Aorta (tissue), 5 donors: Measurements from ENCODE around the gene PLB1. TPM values are rescaled to one million over a fixed set of nuclear protein-coding genes. Genes with fewer than 3 reads are reported as not detected.

Source experiments
- ATAC-seq: fragments of 200-7000 bp; cut with Tn5 transposase; one replicate; pipeline ENCODE4 v1.9.1; 2022; ENCODE audit warnings: moderate library complexity; ENCODE audit not compliant: low FRiP score
- DNase-seq, 2 donors: peaks; one replicate each; pipeline ENCODE4 v3.0.0-alpha.2; 2020
- H3K27ac ChIP-seq, 2 donors: one replicate each; pipeline ENCODE4 v1.5.1; 2013; ENCODE audit warnings: low read length in 2 of 2, mild to moderate bottlenecking in 2 of 2, moderate library complexity in 2 of 2, control low read depth in 1 of 2, inconsistent platforms in 1 of 2, low read depth in 1 of 2
- H3K27me3 ChIP-seq, 2 donors: one replicate each; pipeline ENCODE4 v1.6.1; 2013; ENCODE audit warnings: control low read depth in 1 of 2, low read length in 1 of 2, mild to moderate bottlenecking in 1 of 2, moderate library complexity in 1 of 2; ENCODE audit not compliant: insufficient read depth in 2 of 2, control insufficient read depth in 1 of 2
- H3K36me3 ChIP-seq, 2 donors: one replicate each; pipeline ENCODE4 v1.6.1; 2013; ENCODE audit warnings: control low read depth in 1 of 2, low read length in 1 of 2, mild to moderate bottlenecking in 1 of 2; ENCODE audit not compliant: insufficient read depth in 2 of 2, control insufficient read depth in 1 of 2
- H3K4me1 ChIP-seq, 2 donors: one replicate each; pipeline ENCODE4 v1.6.1; 2013; ENCODE audit warnings: low read length in 2 of 2, control low read depth in 1 of 2, mild to moderate bottlenecking in 1 of 2, moderate library complexity in 1 of 2; ENCODE audit not compliant: insufficient read depth in 2 of 2, control insufficient read depth in 1 of 2
- H3K4me3 ChIP-seq, 2 donors: one replicate each; pipeline ENCODE4 v1.5.1; 2013; ENCODE audit warnings: low read length in 2 of 2, control low read depth in 1 of 2, mild to moderate bottlenecking in 1 of 2
- H3K9me3 ChIP-seq: one replicate; pipeline ENCODE4 v1.6.1; 2013; ENCODE audit warnings: mild to moderate bottlenecking, low read length; ENCODE audit not compliant: control insufficient read depth
- WGBS, 2 donors: extraction: QIAGEN DNeasy Blood & Tissue Kit; methylation state at CpG; one replicate each; pipeline ENCODE4 v1.1.7; 2013; 5-methylcytosine and 5-hydroxymethylcytosine counted together
- intact Hi-C, 2 donors: fragments of 100-400 bp; cut with DNase I; formaldehyde crosslinking; loops; one replicate each; pipeline versions ENCODE4 v1.14.2 to v1.15.0; 2022
- polyA plus RNA-seq, 2 donors: library from polyadenylated mRNA; stranded (reverse); fragments of 200-250 nt; gene quantifications; one replicate each; pipeline ENCODE4 v1.2.3, GENCODE V29; 2013
- total RNA-seq, 2 donors: library from RNA; stranded (reverse); fragmentation: NEBNext Ultra II Directional; extraction: Animal tissue kit (Norgen Biotek cat#: 25700); gene quantifications; one replicate each; pipeline ENCODE4 v1.2.1, GENCODE V29; 2021
- donor health status: healthy with polysubstance abuse.
- donor health status: Bipolar disorder and iron deficiency.
- donor health status: DM: no; HTN: no; CAD: no.
- donor health status: DM: no; HTN: no; CAD: no.
- donor health status: DM: yes; HTN: yes; CAD: no.

Gene PLB1
- total and polyA plus RNA-seq, 4 donors = 4.9 to 16.3 (median 7.1) TPM

DNA sequence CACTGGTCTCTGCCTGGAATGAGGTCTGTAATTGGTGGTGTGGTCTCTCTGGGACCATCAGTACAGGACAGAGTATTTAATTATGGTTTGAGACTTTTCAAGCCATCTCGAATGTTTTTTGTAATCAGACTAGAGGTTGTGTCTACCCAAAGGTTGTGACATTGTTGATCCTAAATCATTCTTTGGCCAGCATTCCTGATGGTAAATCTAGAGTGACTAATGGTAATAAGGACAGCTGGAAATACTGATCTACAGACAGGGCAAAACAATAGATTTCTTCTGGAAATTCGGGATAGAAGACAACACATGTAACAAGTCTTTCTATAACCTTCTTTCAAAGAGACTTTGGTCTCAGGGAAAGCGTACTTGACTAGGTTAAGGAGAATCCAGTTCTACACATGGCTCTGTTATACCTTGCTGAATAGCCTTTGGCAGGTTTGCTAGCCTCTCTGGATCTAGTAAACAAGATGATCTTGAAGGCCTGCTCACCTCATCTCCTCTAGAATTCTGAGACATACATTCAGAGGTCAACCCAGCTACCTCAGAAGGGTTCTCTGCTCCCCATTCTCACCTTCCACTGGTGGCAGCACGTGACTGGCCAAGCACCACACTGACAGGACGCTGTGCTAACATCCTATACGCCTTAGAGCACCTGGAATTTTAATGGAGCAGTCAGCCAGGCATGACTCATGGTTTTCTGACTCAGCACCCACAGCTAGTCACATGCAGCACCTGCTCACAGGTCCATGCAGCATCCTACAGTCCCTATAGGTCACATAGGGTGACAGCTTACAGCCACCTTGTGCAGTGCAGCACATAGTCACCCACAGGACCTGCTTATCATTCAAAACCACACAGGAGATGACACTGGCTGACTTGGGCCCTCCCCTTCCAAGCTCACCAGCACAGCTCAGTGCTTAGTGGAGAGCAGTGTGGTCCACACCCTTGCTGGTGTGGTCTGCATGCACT is 12.2 kb downstream of the PLB1 start:
- DNase-seq (no peak), ATAC-seq (no peak)
- Histone ChIP-seq H3K9me3 (peaks cover 1% of the 10 kb centered on the region), H3K4me3 (no peak overlapping the region), H3K36me3 (no peaks in the 10 kb centered on the region), H3K4me1 (no peaks in the 10 kb centered on the region), H3K27ac (no peak overlapping the region), H3K27me3 (peaks cover 0 to 2% of the 10 kb centered on the region in 2 donors)
- intact Hi-C loops = no loop called here
- 90 to 93% methylated on average over 6 of the region's 6 CpGs for WGBS, 2 donors

DNA sequence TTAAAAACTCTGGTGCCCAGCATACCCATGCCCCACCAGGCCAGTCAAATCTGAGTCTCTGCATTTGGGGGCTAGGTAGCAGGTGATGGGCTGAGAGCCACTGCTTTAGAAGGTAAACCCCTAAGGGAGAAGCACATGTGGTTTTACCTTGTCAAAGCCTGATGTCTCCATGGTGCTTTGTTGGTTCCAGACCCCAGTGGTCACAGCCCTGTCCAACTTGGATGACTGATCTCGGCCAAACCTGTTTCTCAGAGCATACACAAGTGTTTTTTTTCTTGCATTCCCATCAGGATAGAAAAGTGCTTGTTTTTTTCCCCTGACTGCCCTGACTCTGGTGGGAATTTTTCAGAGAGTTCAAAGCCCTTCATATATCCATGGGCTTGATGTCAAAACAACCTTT is 13.5 kb downstream of the PLB1 start:
- DNase-seq = no peak
- peaks cover 0 to 2% of the 10 kb centered on the region in 2 donors for H3K27me3 ChIP-seq
- intact Hi-C loops = no loop called here
- no peak overlapping the region for H3K27ac ChIP-seq
- ATAC-seq = no peak
- H3K36me3 ChIP-seq = no peaks in the 10 kb centered on the region
- no peak overlapping the region for H3K4me3 ChIP-seq
- H3K9me3 ChIP-seq = peaks cover 1% of the 10 kb centered on the region
- no peaks in the 10 kb centered on the region for H3K4me1 ChIP-seq
- WGBS, 2 donors = 88 to 90% methylated on average over 1 of the region's 1 CpG

DNA sequence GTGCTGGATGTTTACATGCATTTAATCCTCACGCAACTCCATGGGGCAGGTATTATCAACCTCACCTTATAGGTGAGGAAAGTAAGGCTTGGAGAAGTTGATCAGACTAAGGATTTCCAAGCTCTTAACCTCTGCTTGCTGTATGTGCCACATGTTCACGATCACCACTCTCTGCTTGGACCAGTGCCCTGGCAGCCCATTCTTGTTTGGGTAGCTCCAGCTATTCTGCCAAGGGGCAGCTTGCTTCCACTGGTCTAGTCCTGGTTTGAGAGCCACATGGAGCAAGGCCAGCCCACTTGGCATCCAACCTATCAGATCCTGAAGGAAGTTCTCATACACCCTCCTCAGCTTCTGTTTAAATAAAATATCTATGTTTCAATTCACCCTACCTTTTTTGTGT is 14.3 kb downstream of the PLB1 start:
- ATAC-seq (no peak), DNase-seq (no peak)
- peaks cover 1% of the 10 kb centered on the region for H3K9me3 ChIP-seq
- no peaks in the 10 kb centered on the region for H3K36me3 ChIP-seq
- intact Hi-C loops = no loop called here
- WGBS, 2 donors = 38% methylated on average over 2 of the region's 2 CpGs
- H3K27me3 ChIP-seq = peaks cover 0 to 2% of the 10 kb centered on the region in 2 donors
- H3K4me3 ChIP-seq = no peak overlapping the region
- H3K4me1 ChIP-seq = no peaks in the 10 kb centered on the region
- H3K27ac ChIP-seq = no peak overlapping the region

GRCh38 chr2:28511871-28512606 is 16.2 kb downstream of the PLB1 start:
- no peak overlapping the region for H3K27ac ChIP-seq
- H3K4me1 ChIP-seq = no peaks in the 10 kb centered on the region
- peaks cover 0 to 2% of the 10 kb centered on the region in 2 donors for H3K27me3 ChIP-seq
- no peaks in the 10 kb centered on the region for H3K36me3 ChIP-seq
- 86 to 89% methylated on average over 2 of the region's 2 CpGs for WGBS, 2 donors
- intact Hi-C loops = no loop called here
- ATAC-seq (no peak), DNase-seq (no peak)
- peaks cover 1% of the 10 kb centered on the region for H3K9me3 ChIP-seq
- H3K4me3 ChIP-seq = no peak overlapping the region

DNA sequence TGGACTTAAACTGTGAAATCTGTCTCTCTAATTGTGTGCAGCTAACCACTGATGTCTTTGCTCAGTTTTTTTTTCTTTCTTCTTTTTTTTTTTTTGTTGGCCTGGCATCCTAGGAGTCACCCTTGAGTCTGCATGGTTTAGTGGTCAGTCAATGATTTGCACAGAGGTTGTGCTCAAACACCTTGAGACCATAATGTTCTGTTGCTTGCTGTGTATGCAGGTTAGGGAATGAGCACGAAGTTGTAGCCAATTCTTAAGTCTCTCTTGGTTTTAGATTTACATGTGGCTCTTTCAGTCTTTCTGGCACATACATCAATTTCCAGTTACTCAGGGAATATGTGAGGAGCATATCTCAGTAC is 16.7 kb downstream of the PLB1 start:
- no peak for DNase-seq
- Histone ChIP-seq H3K4me1 (no peaks in the 10 kb centered on the region), H3K27me3 (peaks cover 0 to 2% of the 10 kb centered on the region in 2 donors), H3K9me3 (peaks cover 1% of the 10 kb centered on the region), H3K27ac (no peak overlapping the region), H3K4me3 (no peak overlapping the region), H3K36me3 (no peaks in the 10 kb centered on the region)
- intact Hi-C loops = no loop called here
- WGBS, 2 donors = 81 to 86% methylated on average over 1 of the region's 1 CpG
- ATAC-seq = no peak

- 79 to 92% methylated on average over 1 of the region's 1 CpG for WGBS, 2 donors
- ATAC-seq (no peak), DNase-seq (no peak)
- Histone ChIP-seq H3K27me3 (peaks cover 0 to 2% of the 10 kb centered on the region in 2 donors), H3K4me3 (no peak overlapping the region), H3K36me3 (no peaks in the 10 kb centered on the region), H3K9me3 (peaks cover 1% of the 10 kb centered on the region), H3K4me1 (no peaks in the 10 kb centered on the region), H3K27ac (no peak overlapping the region)
- intact Hi-C loops = no loop called here
Observed at GRCh38 chr2:28513097-28513496, 17.2 kb downstream of the PLB1 start.

DNA sequence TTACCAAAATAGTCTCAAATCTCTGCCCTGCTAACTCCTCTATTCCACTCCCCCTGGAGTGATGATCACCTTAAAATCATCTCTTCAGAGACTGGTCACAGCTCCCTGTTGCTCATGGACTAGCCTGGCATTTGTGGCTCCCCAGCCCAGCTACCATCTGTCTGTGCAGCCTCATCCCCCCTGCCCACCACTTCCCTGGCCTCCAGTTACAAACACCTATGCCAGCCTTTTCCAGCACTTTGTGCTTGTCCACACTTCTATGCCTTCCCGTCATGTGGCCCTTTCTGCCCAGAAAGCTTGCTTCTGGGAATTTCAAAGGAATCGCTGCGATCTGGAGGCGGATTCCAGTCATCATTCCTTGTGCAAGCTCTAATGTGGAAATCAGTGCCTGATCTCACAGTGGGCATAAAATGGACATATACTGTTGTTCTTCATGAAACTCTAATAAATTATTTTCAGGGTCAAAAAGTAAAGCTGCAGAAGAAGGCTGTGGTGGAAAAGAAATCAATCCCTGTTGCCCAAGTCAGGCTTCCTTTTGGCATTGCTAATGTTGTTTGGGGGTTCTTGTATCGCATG is 19.4 kb downstream of the PLB1 start:
- no peak for ATAC-seq
- intact Hi-C loops = no loop called here
- 81 to 84% methylated on average over 5 of the region's 5 CpGs for WGBS, 2 donors

GRCh38 chr2:28516430-28516829 is 20.6 kb downstream of the PLB1 start:
- WGBS, 2 donors = 93 to 94% methylated on average over 1 of the region's 1 CpG
- Histone ChIP-seq H3K4me1 (no peaks in the 10 kb centered on the region), H3K9me3 (peaks cover 1% of the 10 kb centered on the region), H3K27ac (no peak overlapping the region), H3K36me3 (no peaks in the 10 kb centered on the region), H3K4me3 (no peak overlapping the region), H3K27me3 (peaks cover 0 to 2% of the 10 kb centered on the region in 2 donors)
- ATAC-seq = no peak
- intact Hi-C loops = no loop called here
- no peak for DNase-seq

More for the DNA sequence above, 19.4 kb downstream of the PLB1 start:
- no peak overlapping the region for H3K4me3 ChIP-seq
- H3K9me3 ChIP-seq = peaks cover 1% of the 10 kb centered on the region
- DNase-seq = no peak
- peaks cover 0 to 2% of the 10 kb centered on the region in 2 donors for H3K27me3 ChIP-seq
- no peaks in the 10 kb centered on the region for H3K4me1 ChIP-seq
- no peak overlapping the region for H3K27ac ChIP-seq
- H3K36me3 ChIP-seq = no peaks in the 10 kb centered on the region
